IMR-90 (cell line): Measurements from ENCODE around the gene NPNT.

ENCODE experiments used
- CHD1 ChIP-seq: IDR thresholded peaks from 2 replicates; pipeline ENCODE4 v1.6.1; 2012; ENCODE audit warnings: low read depth, low read length, improper control_type of control experiment
- CTCF ChIP-seq: conservative IDR thresholded peaks from 2 replicates; pipeline ENCODE4 v1.5.1; 2012; ENCODE audit warnings: mild to moderate bottlenecking, low read depth, low read length, improper control_type of control experiment
- POLR2A ChIP-seq: IDR thresholded peaks from 2 replicates; pipeline ENCODE4 v1.6.1; 2012; ENCODE audit warnings: mild to moderate bottlenecking, low read depth, low read length
- TF ChIP-seq, protein P1 (sequence below): fragments of 150-350 bp; IDR thresholded peaks from 2 replicates; pipeline ENCODE4 v1.6.1; 2017; ENCODE audit warnings: mild to moderate bottlenecking, antibody characterized with exemption, low read length, low read depth

DNA sequence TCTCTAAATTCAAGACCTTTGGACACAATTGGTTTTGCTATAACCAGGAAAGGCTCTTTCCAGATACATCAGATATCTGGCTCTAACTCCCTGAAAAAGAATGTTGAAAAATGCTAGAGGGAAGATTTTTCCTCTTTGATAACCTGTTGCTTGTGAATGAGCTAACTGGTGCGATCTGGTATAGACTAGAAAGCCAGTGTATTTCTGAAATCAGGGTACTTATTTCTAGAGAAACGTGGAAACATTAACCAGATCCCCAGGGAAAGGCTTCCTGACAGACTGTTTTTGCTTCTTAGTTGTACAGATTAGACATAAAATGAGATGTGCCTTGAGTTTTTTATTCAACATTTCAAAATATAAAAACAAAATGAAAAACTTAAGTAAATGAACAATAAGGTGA is 107.7 kb downstream of the NPNT start:
- TF ChIP-seq CTCF (no peak), POLR2A (no peak), CHD1 (no peak)
- TF ChIP-seq, protein P1, sequence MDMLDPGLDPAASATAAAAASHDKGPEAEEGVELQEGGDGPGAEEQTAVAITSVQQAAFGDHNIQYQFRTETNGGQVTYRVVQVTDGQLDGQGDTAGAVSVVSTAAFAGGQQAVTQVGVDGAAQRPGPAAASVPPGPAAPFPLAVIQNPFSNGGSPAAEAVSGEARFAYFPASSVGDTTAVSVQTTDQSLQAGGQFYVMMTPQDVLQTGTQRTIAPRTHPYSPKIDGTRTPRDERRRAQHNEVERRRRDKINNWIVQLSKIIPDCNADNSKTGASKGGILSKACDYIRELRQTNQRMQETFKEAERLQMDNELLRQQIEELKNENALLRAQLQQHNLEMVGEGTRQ, result no peak
